GM12878 (cell line): ENCODE measurements around the gene EIF6. TPM values are rescaled to one million over a fixed set of nuclear protein-coding genes. Genes with fewer than 3 reads are reported as not detected.

Experiments used
- ATAC-seq: fragments of 200-7000 bp; cut with Tn5 transposase; 3 replicates; pipeline ENCODE4 v1.9.1; 2020; ENCODE audit warnings: mild to moderate bottlenecking, moderate library complexity
- BruUV-seq: library from RNA; stranded (reverse); fragments of 400-500 nt; replicated peaks from 2 replicates; lab custom pipeline; 2021; lab: Mats Ljungman, UMichigan
- CTCF ChIA-PET: fragments of 300-600 bp; sonication (Branson Sonifier 250); formaldehyde crosslinking; extraction: SDS; loops from one replicate; lab custom pipeline; 2021; ENCODE audit warnings: inconsistent platforms; lab: Yijun Ruan, JAX
- POLR2A ChIA-PET: fragments of 350-600 bp; formaldehyde crosslinking; extraction: SDS; loops from one replicate; lab custom pipeline; 2021; ENCODE audit warnings: inconsistent platforms; lab: Charles Lee
- RAD21 ChIA-PET: fragments of 300-600 bp; sonication (Branson Sonifier 250); formaldehyde crosslinking; loops from one replicate; lab custom pipeline; 2023; ENCODE audit warnings: antibody characterized with exemption; ENCODE audit not compliant: unreplicated experiment; lab: Charles Lee
- SMC1A ChIA-PET: fragments of 300-600 bp; sonication (Branson Sonifier 250); formaldehyde crosslinking; loops from one replicate; lab custom pipeline; 2023; ENCODE audit not compliant: unreplicated experiment, uncharacterized antibody; lab: Charles Lee
- DNase-seq: peaks from one replicate; pipeline ENCODE4 v3.0.0-alpha.2; 2011; ENCODE audit warnings: low read depth, low spot score
- FAIRE-seq: peaks from 3 replicates; lab custom pipeline; 2011; peaks lifted over from hg19 to GRCh38; lab: Jason Lieb, UNC
- H2AFZ ChIP-seq: 2 replicates; pipeline ENCODE4 v1.6.0; 2011; ENCODE audit warnings: low read depth, low read length, control low read depth; ENCODE audit not compliant: control insufficient read depth
- H3K27ac ChIP-seq: 2 replicates; pipeline ENCODE4 v1.5.1; 2011; ENCODE audit warnings: control low read depth; ENCODE audit not compliant: control insufficient read depth, insufficient read depth
- H3K27me3 ChIP-seq, 2 experiments: replicated peaks in 1 of 2; 2 replicates each; pipeline versions ENCODE4 v1.6.0 to v1.6.1; 2011; ENCODE audit warnings: low read length in 1 of 2; ENCODE audit not compliant: control insufficient read depth in 2 of 2, insufficient read depth in 2 of 2
- H3K36me3 ChIP-seq, 2 experiments: 2 replicates each; pipeline ENCODE4 v1.5.1; 2011; ENCODE audit warnings: low read length in 1 of 2; ENCODE audit not compliant: control insufficient read depth in 2 of 2, insufficient read depth in 2 of 2
- H3K4me1 ChIP-seq: 2 replicates; pipeline ENCODE4 v1.6.1; 2011; ENCODE audit warnings: mild to moderate bottlenecking, low read length, moderate library complexity, mixed read lengths; ENCODE audit not compliant: control insufficient read depth, insufficient read depth
- H3K4me2 ChIP-seq: 2 replicates; pipeline ENCODE4 v1.6.0; 2011; ENCODE audit warnings: control low read depth; ENCODE audit not compliant: control insufficient read depth, insufficient read depth
- H3K4me3 ChIP-seq: fragments of 200-600 bp; sonication (generic); 2 replicates; pipeline ENCODE4 v1.5.1; 2016
- H3K79me2 ChIP-seq: 2 replicates; pipeline ENCODE4 v1.6.0; 2011; ENCODE audit warnings: low read length; ENCODE audit not compliant: control insufficient read depth, insufficient read depth
- H3K9ac ChIP-seq: 2 replicates; pipeline ENCODE4 v1.8.0; 2011; ENCODE audit warnings: low read length, control low read depth, mixed read lengths; ENCODE audit not compliant: control insufficient read depth, insufficient read depth
- H3K9me3 ChIP-seq: replicated peaks from 3 replicates; pipeline ENCODE4 v1.5.1; 2011; ENCODE audit warnings: mild to moderate bottlenecking, low read length; ENCODE audit not compliant: control insufficient read depth, insufficient read depth
- H4K20me1 ChIP-seq: 2 replicates; pipeline ENCODE4 v1.6.0; 2011; ENCODE audit not compliant: control insufficient read depth, insufficient read depth
- EP300 ChIP-seq, 2 experiments: fragments of 150-350 bp in 1 of 2; IDR thresholded peaks; 2 replicates each; pipeline ENCODE4 v1.6.1; 2011 to 2012; ENCODE audit warnings: low read depth in 2 of 2, low read length in 2 of 2, borderline replicate concordance in 1 of 2, improper control_type of control experiment in 1 of 2, inconsistent platforms in 1 of 2; ENCODE audit not compliant: control insufficient read depth in 1 of 2
- ESRRA ChIP-seq: IDR thresholded peaks from 2 replicates; pipeline ENCODE4 v1.6.1; 2012; ENCODE audit warnings: mild to moderate bottlenecking, low read length, improper control_type of control experiment
- MEF2A ChIP-seq: IDR thresholded peaks from 2 replicates; pipeline ENCODE4 v1.6.1; 2011; ENCODE audit warnings: low read depth, mild to moderate bottlenecking, low read length, moderate library complexity; ENCODE audit not compliant: insufficient read depth
- RBBP5 ChIP-seq: fragments of 200-600 bp; sonication (generic); conservative IDR thresholded peaks from 2 replicates; pipeline ENCODE4 v1.6.1; 2016
- SUZ12 ChIP-seq: fragments of 200-600 bp; sonication (generic); IDR thresholded peaks from one replicate; pipeline ENCODE4 v1.6.1; 2018; ENCODE audit warnings: antibody characterized with exemption, mild to moderate bottlenecking; ENCODE audit not compliant: unreplicated experiment
- ZBTB11 ChIP-seq: fragments of 450-650 bp; formaldehyde crosslinking; IDR thresholded peaks from 2 replicates; pipeline ENCODE4 v1.5.0; 2022; ENCODE audit warnings: mild to moderate bottlenecking, missing genetic modification characterization
- ZBTB4 ChIP-seq: fragments of 450-650 bp; formaldehyde crosslinking; IDR thresholded peaks from 2 replicates; pipeline ENCODE4 v1.4.0; 2022; ENCODE audit warnings: mild to moderate bottlenecking, moderate library complexity
- ZNF622 ChIP-seq: fragments of 450-650 bp; IDR thresholded peaks from 2 replicates; pipeline ENCODE4 v1.6.1; 2017; ENCODE audit warnings: mild to moderate bottlenecking, inconsistent platforms
- ZZZ3 ChIP-seq: IDR thresholded peaks from 2 replicates; pipeline ENCODE4 v1.6.1; 2011; ENCODE audit warnings: low read depth; ENCODE audit not compliant: control insufficient read depth, insufficient read length
- WGBS: methylation state at CpG from one replicate; pipeline ENCODE4 v1.1.6; 2016; ENCODE audit warnings: low lambda C conversion rate; ENCODE audit not compliant: insufficient replicate concordance, insufficient coverage; ENCODE audit errors: missing lambda C conversion rate; 5-methylcytosine and 5-hydroxymethylcytosine counted together
- in situ Hi-C: fragments of 300-500 bp; cut with MboI; formaldehyde crosslinking; loops from 9 replicates; pipeline ENCODE4 v1.14.3; 2018; ENCODE audit warnings: mixed read lengths
- intact Hi-C: fragments of 100-400 bp; cut with micrococcal nuclease; formaldehyde crosslinking; loops from one replicate; pipeline ENCODE4 v1.14.2; 2022; ENCODE audit not compliant: unreplicated experiment
- polyA plus RNA-seq, 11 experiments: library from polyadenylated mRNA; depleted of rRNA in 4 of 11; unstranded in 6 of 11; stranded (reverse) in 5 of 11; fragments of >200 nt; fragmentation: Nextera tagmentation in 4 of 11; fragmentation: Illumina TruSeq in 1 of 11; extraction: Ambion mirVana in 4 of 11; extraction: Trizol in 1 of 11; gene quantifications; 1 replicate in 1 of 11; 2 replicates in 10 of 11; pipeline versions ENCODE4 v1.2.1 to v1.2.3, GENCODE V29; 2011 to 2016; ENCODE audit warnings: inconsistent platforms in 2 of 11, missing spikeins in 2 of 11, low read depth in 1 of 11
- total RNA-seq, 4 experiments: library from RNA; depleted of rRNA in 3 of 4; stranded (reverse); fragments of >200 nt in 3 of 4; fragmentation: Illumina TruSeq in 1 of 4; extraction: Trizol in 1 of 4; gene quantifications; 2 replicates each; pipeline versions ENCODE4 v1.2.1 to v1.2.3, GENCODE V29; 2013 to 2021
- TF ChIP-seq, protein P1 (sequence below): IDR thresholded peaks from 2 replicates; pipeline ENCODE4 v1.6.1; 2011; ENCODE audit warnings: low read depth, low read length, improper control_type of control experiment, borderline replicate concordance

The EIF6 gene
- total and polyA plus RNA-seq, 10 of the 15 experiments (the other 5 are each of a cell fraction or from before 2014, with no cell fraction given) = 127 to 607 (median 197) TPM

DNA sequence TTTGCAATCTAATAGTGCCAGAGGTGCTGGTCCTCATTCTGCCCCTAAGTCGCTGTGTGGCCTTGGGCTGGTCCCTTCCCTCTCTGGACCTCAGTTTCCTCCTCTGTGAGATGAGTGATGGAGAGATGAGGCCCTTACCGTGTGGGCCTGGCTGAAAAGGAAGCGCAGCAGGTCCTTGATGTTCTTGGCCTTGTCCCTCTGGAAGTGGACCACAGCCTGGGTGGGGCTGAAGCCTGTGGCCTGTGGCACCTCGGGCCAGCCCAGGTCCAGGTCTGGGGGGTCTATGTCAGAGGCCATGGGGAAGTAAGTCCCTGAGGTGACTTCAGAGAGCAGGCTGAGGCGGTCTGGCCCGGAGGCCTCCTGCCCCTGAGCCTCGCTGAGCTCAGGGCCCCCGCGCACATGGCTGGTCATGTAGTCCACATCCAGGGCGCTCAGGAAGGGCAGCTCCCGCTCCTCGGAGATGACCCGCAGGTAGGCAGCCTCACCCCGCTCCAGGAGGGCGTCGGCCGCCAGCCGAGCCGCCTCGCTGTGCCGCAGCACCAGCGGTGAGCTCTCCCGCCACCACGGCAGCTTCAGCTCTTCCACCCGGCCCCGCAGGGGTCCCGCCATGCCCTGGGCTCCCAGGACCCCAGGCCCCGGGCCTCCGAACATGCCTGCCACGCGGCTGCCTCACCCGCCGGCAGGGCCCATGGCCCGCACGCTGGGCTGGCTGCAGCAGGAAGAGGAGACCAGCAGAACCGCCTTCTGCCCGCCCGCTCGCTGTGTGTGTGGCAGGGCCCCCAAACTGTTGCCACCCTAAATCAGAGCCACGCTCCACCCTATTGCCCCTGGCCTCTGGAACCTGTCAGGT lies 7.3 kb upstream of the EIF6 start, which contains the start of gene FAM83C:
Gene FAM83C, minus strand, starts transcription at position 772 of the 850 bp plus-strand sequence. Its CDS starts 121 bp downstream, at position 651.
- TF ChIP-seq ZNF622 (no peak), ZBTB4 (CRISPR knock-in tag) (no peak), ZZZ3 (no peak), ZBTB11 (CRISPR knock-in tag) (no peak), EP300 (IDR thresholded peaks at IDR 0.05; ENCODE audit: borderline replicate concordance in 1 of 2, control insufficient read depth in 1 of 2, low read depth in 2 of 2, low read length in 2 of 2) (no peak), RBBP5 (no peak), MEF2A (no peak), ESRRA (no peak), SUZ12 (no peak)
- TF ChIP-seq, protein P1, sequence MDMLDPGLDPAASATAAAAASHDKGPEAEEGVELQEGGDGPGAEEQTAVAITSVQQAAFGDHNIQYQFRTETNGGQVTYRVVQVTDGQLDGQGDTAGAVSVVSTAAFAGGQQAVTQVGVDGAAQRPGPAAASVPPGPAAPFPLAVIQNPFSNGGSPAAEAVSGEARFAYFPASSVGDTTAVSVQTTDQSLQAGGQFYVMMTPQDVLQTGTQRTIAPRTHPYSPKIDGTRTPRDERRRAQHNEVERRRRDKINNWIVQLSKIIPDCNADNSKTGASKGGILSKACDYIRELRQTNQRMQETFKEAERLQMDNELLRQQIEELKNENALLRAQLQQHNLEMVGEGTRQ = no peak
- POLR2A ChIA-PET = interaction anchor here (0.6 kb wide), 1 partner anchor 565 kb away, joined by 5 read pairs; no protein-coding TSS in a partner anchor
- no peak for FAIRE-seq
- no peak within 1 kb of the TSS for H3K27ac ChIP-seq
- no peak within 1 kb of the TSS for H3K4me3 ChIP-seq
- RAD21 ChIA-PET = no interaction called here
- H2AFZ ChIP-seq = no peak within 1 kb of the TSS
- WGBS = 51% methylated on average over 20 of the region's 40 CpGs
- no peak within 1 kb of the TSS for H3K9ac ChIP-seq
- CTCF ChIA-PET = interaction anchor here (1.0 kb wide), 1 partner anchor 12 kb away, joined by 3 read pairs; no protein-coding TSS in a partner anchor
- intact Hi-C loops (no loop called here), in situ Hi-C loops (no loop called here)
- SMC1A ChIA-PET = no interaction called here
- no peak within 1 kb of the TSS for H3K4me2 ChIP-seq
- no peak for DNase-seq
- no peaks in the 10 kb centered on the region for H3K9me3 ChIP-seq
- no peak for ATAC-seq
- no peaks in the 10 kb centered on the region for H3K4me1 ChIP-seq
- no peaks in the 10 kb centered on the region for H4K20me1 ChIP-seq
- no peaks in the 10 kb centered on the region for H3K79me2 ChIP-seq
- H3K36me3 ChIP-seq = no peaks in the 10 kb centered on the region
- H3K27me3 ChIP-seq = no peaks in the 10 kb centered on the region
- no TSS peak for BruUV-seq
